Measurements from ENCODE around the gene HSF2. TPM values are rescaled to one million over a fixed set of nuclear protein-coding genes. Genes with fewer than 3 reads are reported as not detected.

Gene HSF2
- total RNA-seq, 1 experiment from 2014 or later: 12.3 TPM

DNA sequence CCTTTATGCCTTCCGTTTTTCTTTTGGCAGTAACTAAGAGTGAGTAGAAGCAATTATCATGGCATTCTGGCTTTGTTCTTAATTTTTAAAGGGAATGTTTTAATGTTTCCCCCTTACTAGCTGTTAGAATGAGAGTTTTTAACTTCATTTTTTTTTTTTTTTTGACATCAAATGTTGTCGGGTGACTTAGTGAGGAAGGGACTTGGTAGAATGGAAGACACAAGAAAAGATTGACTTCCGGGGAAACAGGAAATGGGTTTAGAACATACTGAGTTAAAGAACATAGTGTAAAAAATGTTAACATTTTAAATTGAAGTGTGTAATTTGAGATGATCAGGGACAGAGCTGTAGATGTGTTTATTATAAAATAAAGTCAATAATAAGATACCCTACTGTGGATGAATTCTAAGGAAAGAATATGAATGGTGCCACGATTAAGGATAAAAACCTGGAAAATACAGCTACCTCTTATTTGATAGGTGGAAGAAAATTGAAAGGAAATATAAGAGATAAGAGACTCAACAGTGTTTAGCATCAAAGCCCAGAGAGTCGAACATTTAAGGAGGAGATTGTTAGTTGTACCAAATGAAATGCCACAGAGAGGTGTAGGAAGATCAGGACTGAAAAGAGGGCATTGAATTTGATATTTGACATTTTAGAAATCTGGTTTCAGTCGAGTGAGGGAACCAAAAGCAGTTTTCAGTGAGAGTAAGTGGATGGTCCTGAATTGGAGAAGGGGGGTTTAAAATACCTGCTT is 9.4 kb downstream of the HSF2 start:
- no peak for DNase-seq
- ChIA-PET CTCF (no interaction called here), POLR2A (no interaction called here)
- H3K9me3 Mint-ChIP-seq (ENCODE audit: unreplicated experiment): no peaks in the 10 kb centered on the region
- intact Hi-C loops (cut with micrococcal nuclease; ENCODE audit: unreplicated experiment): no loop called here
- no TSS peak for BruUV-seq (replicated peaks)
- H3K36me3 Mint-ChIP-seq (ENCODE audit: insufficient read depth, unreplicated experiment): peaks cover 17% of the 10 kb centered on the region
- H3K4me3 ChIP-seq (ENCODE audit: low read depth, low read length): no peak overlapping the region
- H3K27me3 Mint-ChIP-seq (ENCODE audit: insufficient read depth, unreplicated experiment): no peaks in the 10 kb centered on the region
- peaks cover 1% of the 10 kb centered on the region for H3K36me3 ChIP-seq (ENCODE audit: control insufficient read depth, insufficient read depth, low read length)
- no peak overlapping the region for H3K4me3 Mint-ChIP-seq (ENCODE audit: unreplicated experiment)
- H3K9me3 ChIP-seq: no peaks in the 10 kb centered on the region
- no peaks in the 10 kb centered on the region for H3K4me1 Mint-ChIP-seq (ENCODE audit: low read depth, unreplicated experiment)
- no peaks in the 10 kb centered on the region for H3K4me1 ChIP-seq
- no peaks in the 10 kb centered on the region for H3K27me3 ChIP-seq (replicated peaks; ENCODE audit: control insufficient read depth, insufficient read depth, low read length)
- TF ChIP-seq, protein P1, sequence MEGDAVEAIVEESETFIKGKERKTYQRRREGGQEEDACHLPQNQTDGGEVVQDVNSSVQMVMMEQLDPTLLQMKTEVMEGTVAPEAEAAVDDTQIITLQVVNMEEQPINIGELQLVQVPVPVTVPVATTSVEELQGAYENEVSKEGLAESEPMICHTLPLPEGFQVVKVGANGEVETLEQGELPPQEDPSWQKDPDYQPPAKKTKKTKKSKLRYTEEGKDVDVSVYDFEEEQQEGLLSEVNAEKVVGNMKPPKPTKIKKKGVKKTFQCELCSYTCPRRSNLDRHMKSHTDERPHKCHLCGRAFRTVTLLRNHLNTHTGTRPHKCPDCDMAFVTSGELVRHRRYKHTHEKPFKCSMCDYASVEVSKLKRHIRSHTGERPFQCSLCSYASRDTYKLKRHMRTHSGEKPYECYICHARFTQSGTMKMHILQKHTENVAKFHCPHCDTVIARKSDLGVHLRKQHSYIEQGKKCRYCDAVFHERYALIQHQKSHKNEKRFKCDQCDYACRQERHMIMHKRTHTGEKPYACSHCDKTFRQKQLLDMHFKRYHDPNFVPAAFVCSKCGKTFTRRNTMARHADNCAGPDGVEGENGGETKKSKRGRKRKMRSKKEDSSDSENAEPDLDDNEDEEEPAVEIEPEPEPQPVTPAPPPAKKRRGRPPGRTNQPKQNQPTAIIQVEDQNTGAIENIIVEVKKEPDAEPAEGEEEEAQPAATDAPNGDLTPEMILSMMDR (IDR thresholded peaks at IDR 0.05; ENCODE audit: insufficient read depth in 1 of 2, low read depth in 1 of 2, low read length in 1 of 2, severe bottlenecking in 1 of 2, unreplicated experiment in 1 of 2): no peak
- no peak overlapping the region for H3K27ac Mint-ChIP-seq (ENCODE audit: unreplicated experiment)

DNA sequence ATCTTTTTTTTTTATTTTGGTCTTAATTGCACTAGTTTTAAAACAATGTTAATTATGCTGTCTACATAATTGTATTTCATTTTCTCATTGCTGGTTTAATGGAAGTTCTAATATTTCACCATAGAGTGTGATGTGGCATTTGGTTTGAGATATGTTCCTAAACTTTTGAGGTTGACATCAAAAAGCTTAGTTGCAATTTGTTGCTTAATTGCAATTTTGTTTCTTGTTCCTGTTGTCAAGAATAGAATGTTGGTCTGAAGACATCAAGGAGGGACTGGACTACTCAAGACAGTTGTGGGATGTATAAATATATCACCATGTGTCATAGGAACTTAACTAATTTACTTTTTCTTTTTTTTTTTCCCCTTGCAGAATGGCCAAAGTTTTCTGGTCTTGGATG is 12.5 kb downstream of the HSF2 start:
- TF ChIP-seq, protein P1 (IDR thresholded peaks at IDR 0.05; ENCODE audit: insufficient read depth in 1 of 2, low read depth in 1 of 2, low read length in 1 of 2, severe bottlenecking in 1 of 2, unreplicated experiment in 1 of 2): no peak
- H3K36me3 ChIP-seq (ENCODE audit: control insufficient read depth, insufficient read depth, low read length): peaks cover 1% of the 10 kb centered on the region
- DNase-seq: no peak
- intact Hi-C loops (cut with micrococcal nuclease; ENCODE audit: unreplicated experiment): no loop called here
- H3K4me1 Mint-ChIP-seq (ENCODE audit: low read depth, unreplicated experiment): no peaks in the 10 kb centered on the region
- no peaks in the 10 kb centered on the region for H3K4me1 ChIP-seq
- H3K36me3 Mint-ChIP-seq (ENCODE audit: insufficient read depth, unreplicated experiment): peaks cover 27% of the 10 kb centered on the region
- POLR2A ChIA-PET: no interaction called here
- BruUV-seq (replicated peaks): no TSS peak
- H3K9me3 ChIP-seq: no peaks in the 10 kb centered on the region
- CTCF ChIA-PET: interaction anchor here (0.7 kb wide), 1 partner anchor 13 kb away, joined by 3 read pairs; the partner anchor contains the start of gene HSF2
- H3K4me3 ChIP-seq (ENCODE audit: low read depth, low read length): no peak overlapping the region
- H3K4me3 Mint-ChIP-seq (ENCODE audit: unreplicated experiment): no peak overlapping the region
- H3K27ac Mint-ChIP-seq (ENCODE audit: unreplicated experiment): no peak overlapping the region
- no peaks in the 10 kb centered on the region for H3K27me3 Mint-ChIP-seq (ENCODE audit: insufficient read depth, unreplicated experiment)
- no peaks in the 10 kb centered on the region for H3K9me3 Mint-ChIP-seq (ENCODE audit: unreplicated experiment)
- no peaks in the 10 kb centered on the region for H3K27me3 ChIP-seq (replicated peaks; ENCODE audit: control insufficient read depth, insufficient read depth, low read length)

DNA sequence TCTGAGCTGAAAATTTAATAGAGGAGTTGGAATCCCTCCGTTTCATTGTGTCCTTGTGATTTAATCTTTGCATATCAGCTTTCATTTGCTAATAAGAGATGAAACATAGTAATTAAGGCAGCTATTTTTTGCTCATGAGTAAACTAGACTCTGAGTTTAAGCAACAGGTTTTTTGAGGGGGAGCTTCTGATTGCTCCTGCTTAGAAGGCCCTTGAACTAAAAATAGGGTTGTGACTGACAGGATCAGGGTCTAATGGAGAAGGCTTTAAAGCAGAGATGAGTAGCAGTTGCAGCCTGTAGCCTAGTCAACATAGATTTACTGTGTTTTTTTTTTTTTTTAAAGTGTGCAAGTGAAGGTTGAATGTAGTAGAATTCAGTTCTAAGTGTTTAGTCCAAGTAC is 17.4 kb downstream of the HSF2 start:
- H3K4me1 Mint-ChIP-seq (ENCODE audit: low read depth, unreplicated experiment): no peaks in the 10 kb centered on the region
- DNase-seq: no peak
- H3K27me3 Mint-ChIP-seq (ENCODE audit: insufficient read depth, unreplicated experiment): no peaks in the 10 kb centered on the region
- H3K4me3 ChIP-seq (ENCODE audit: low read depth, low read length): no peak overlapping the region
- no peaks in the 10 kb centered on the region for H3K27me3 ChIP-seq (replicated peaks; ENCODE audit: control insufficient read depth, insufficient read depth, low read length)
- H3K9me3 Mint-ChIP-seq (ENCODE audit: unreplicated experiment): no peaks in the 10 kb centered on the region
- H3K4me1 ChIP-seq: no peaks in the 10 kb centered on the region
- ChIA-PET POLR2A (no interaction called here), CTCF (no interaction called here)
- peaks cover 1% of the 10 kb centered on the region for H3K36me3 ChIP-seq (ENCODE audit: control insufficient read depth, insufficient read depth, low read length)
- H3K4me3 Mint-ChIP-seq (ENCODE audit: unreplicated experiment): no peak overlapping the region
- no TSS peak for BruUV-seq (replicated peaks)
- peaks cover 25% of the 10 kb centered on the region for H3K36me3 Mint-ChIP-seq (ENCODE audit: insufficient read depth, unreplicated experiment)
- intact Hi-C loops (cut with micrococcal nuclease; ENCODE audit: unreplicated experiment): no loop called here
- TF ChIP-seq, protein P1 (IDR thresholded peaks at IDR 0.05; ENCODE audit: insufficient read depth in 1 of 2, low read depth in 1 of 2, low read length in 1 of 2, severe bottlenecking in 1 of 2, unreplicated experiment in 1 of 2): no peak
- H3K27ac Mint-ChIP-seq (ENCODE audit: unreplicated experiment): no peak overlapping the region
- H3K9me3 ChIP-seq: no peaks in the 10 kb centered on the region

Data from Caco-2 (cell line).